Renal cortex interstitium (tissue), 11 donors: Measurements from ENCODE around the gene NSFL1C. TPM values are rescaled to one million over a fixed set of nuclear protein-coding genes. Genes with fewer than 3 reads are reported as not detected.
A peak's percentile ranks its signal among the peaks of the same experiment; 100 is the strongest.
"Not testable (repeated sequence)": the region's sequence is repeated elsewhere in the genome, so short reads cannot be mapped to it uniquely, and the experiment has no call there.

Experiments
- DNase-seq, 11 donors: peaks; one replicate each; pipeline ENCODE4 v3.0.0-alpha.2; 2013; ENCODE audit warnings: low read depth in 9 of 11, low spot score in 4 of 11; ENCODE audit errors: extremely low read depth in 1 of 11
- polyA plus RNA-seq, 3 donors: library from polyadenylated mRNA; unstranded; fragments of 120-200 nt; gene quantifications; one replicate each; pipeline ENCODE4 v1.2.1, GENCODE V29; 2013; ENCODE audit not compliant: insufficient read length in 3 of 3

Gene NSFL1C
- polyA plus RNA-seq, 3 donors: 96.5 to 110 (median 103) TPM

GRCh38 chr20:1415667-1416468 is 50.8 kb downstream of the NSFL1C start:
- no peak for DNase-seq

GRCh38 chr20:1414982-1415381 is 51.7 kb downstream of the NSFL1C start:
- no peak for DNase-seq

GRCh38 chr20:1405801-1406200 is 60.8 kb downstream of the NSFL1C start:
- no peak for DNase-seq

GRCh38 chr20:1403624-1404023 is 63.0 kb downstream of the NSFL1C start:
- no peak for DNase-seq

- DNase-seq: no peak
These were observed 64.5 kb downstream of the NSFL1C start for GRCh38 chr20:1402149-1402548.

GRCh38 chr20:1401451-1401907 is 65.2 kb downstream of the NSFL1C start:
- DNase-seq: no peak

GRCh38 chr20:1399678-1400366 is 66.8 kb downstream of the NSFL1C start:
- peak in 1 of 11 donors; percentile 63 for DNase-seq

GRCh38 chr20:1398185-1398584 is 68.5 kb downstream of the NSFL1C start:
- DNase-seq: not testable (repeated sequence)

GRCh38 chr20:1397710-1398109 is 68.9 kb downstream of the NSFL1C start:
- no peak for DNase-seq

GRCh38 chr20:1396702-1397101 is 69.9 kb downstream of the NSFL1C start:
- DNase-seq: no peak

GRCh38 chr20:1396264-1396663 is 70.4 kb downstream of the NSFL1C start:
- DNase-seq: no peak

GRCh38 chr20:1394686-1395085 is 72.0 kb downstream of the NSFL1C start:
- DNase-seq: no peak

GRCh38 chr20:1393507-1393882 is 73.2 kb downstream of the NSFL1C start:
- no peak for DNase-seq

- DNase-seq: peak; percentile 78 to 91 (median 85)
These were observed 73.7 kb downstream of the NSFL1C start, which contains the start of gene FKBP1A for GRCh38 chr20:1392693-1393506. FKBP1A (minus strand) TSS chr20:1393054; CDS start chr20:1392998, 56 bp downstream.

- no peak for DNase-seq
These were observed 74.3 kb downstream of the NSFL1C start for GRCh38 chr20:1392443-1392692.

Other genes with a start within 250 kb of the NSFL1C start
- not detected for gene RAD21L1, start 240.8 kb downstream of the NSFL1C start, polyA plus RNA-seq
- 1 to 10 TPM; 2.1 to 3.6 (median 3.1) TPM for gene SNPH, start 200.6 kb downstream of the NSFL1C start, polyA plus RNA-seq
- gene SDCBP2, start 137.7 kb downstream of the NSFL1C start, polyA plus RNA-seq: 1 to 10 TPM; 2.0 to 3.3 (median 3.1) TPM
- gene FKBP1A, start 73.8 kb downstream of the NSFL1C start, polyA plus RNA-seq: 100 to 1,000 TPM; 324 to 402 (median 371) TPM
- gene SIRPB2, start 24.6 kb upstream of the NSFL1C start, polyA plus RNA-seq: under 1 TPM; 0.79 to 0.87 (median 0.83) TPM
- gene SIRPD, start 90.9 kb upstream of the NSFL1C start, polyA plus RNA-seq: not detected
- gene SIRPB1, start 153.2 kb upstream of the NSFL1C start, polyA plus RNA-seq: 1 to 10 TPM in 2 of 3 donors, under 1 TPM in 1; 0.56 to 1.5 (median 1.1) TPM
- gene SIRPG, start 190.9 kb upstream of the NSFL1C start, polyA plus RNA-seq: not detected